Activated naive CD8-positive, alpha-beta T cell treated with anti-CD3 and anti-CD28 coated beads, Interleukin-2, amount 50 U/mL, for 24 hours (primary cell): ENCODE data around the gene BCOR.

Experiments used
- ATAC-seq: fragments of 150-1000 bp; cut with Tn5 transposase; one replicate; pipeline ENCODE4 v1.10.0; 2021
- DNase-seq: peaks from one replicate; pipeline ENCODE4 v3.0.0; 2021
- H3K27ac Mint-ChIP-seq: one replicate; pipeline ENCODE4 v1.8.0; 2021; ENCODE audit warnings: mild to moderate bottlenecking, mixed read lengths
- H3K27me3 Mint-ChIP-seq: one replicate; pipeline ENCODE4 v1.8.0; 2021; ENCODE audit warnings: mixed read lengths
- H3K36me3 Mint-ChIP-seq: one replicate; pipeline ENCODE4 v1.8.0; 2021; ENCODE audit warnings: low read depth, mixed read lengths
- H3K4me1 Mint-ChIP-seq: one replicate; pipeline ENCODE4 v1.8.0; 2021; ENCODE audit warnings: mixed read lengths
- H3K4me3 Mint-ChIP-seq: one replicate; pipeline ENCODE4 v1.8.0; 2021; ENCODE audit warnings: mild to moderate bottlenecking, moderate library complexity, mixed read lengths
- H3K9me3 Mint-ChIP-seq: one replicate; pipeline ENCODE4 v1.8.0; 2021; ENCODE audit warnings: mixed read lengths

BCOR gene

DNA sequence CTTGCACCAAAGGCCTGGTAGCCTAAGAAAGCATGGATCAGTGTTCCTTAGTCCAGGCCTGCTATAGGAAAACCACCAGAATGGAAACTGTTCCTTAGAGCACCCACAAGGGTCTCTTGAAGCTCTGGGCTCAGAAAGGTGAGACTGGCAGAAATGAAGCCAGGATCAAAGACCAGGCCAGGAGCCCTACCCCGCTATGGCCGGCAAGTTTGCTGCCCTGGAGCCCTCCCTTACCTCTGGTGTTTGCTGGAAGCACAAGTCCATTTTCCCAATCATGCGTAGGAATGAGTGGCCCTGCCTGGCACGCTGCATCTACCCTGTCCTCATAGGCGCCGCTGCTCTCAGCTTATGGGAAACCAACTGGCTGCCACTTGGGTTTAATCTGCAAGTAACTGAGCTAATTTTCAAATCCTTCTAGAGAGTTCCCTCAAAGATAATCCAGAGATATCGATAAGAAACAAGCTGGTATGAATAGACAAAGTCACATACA is 37.4 kb downstream of the BCOR start:
- H3K27ac Mint-ChIP-seq, result no peak overlapping the region
- no peak overlapping the region for H3K4me3 Mint-ChIP-seq
- no peak for ATAC-seq
- H3K27me3 Mint-ChIP-seq, result no peaks in the 10 kb centered on the region
- H3K9me3 Mint-ChIP-seq, result no peaks in the 10 kb centered on the region
- no peak for DNase-seq
- H3K36me3 Mint-ChIP-seq, result peaks cover 29% of the 10 kb centered on the region
- H3K4me1 Mint-ChIP-seq, result peaks cover 41% of the 10 kb centered on the region

DNA sequence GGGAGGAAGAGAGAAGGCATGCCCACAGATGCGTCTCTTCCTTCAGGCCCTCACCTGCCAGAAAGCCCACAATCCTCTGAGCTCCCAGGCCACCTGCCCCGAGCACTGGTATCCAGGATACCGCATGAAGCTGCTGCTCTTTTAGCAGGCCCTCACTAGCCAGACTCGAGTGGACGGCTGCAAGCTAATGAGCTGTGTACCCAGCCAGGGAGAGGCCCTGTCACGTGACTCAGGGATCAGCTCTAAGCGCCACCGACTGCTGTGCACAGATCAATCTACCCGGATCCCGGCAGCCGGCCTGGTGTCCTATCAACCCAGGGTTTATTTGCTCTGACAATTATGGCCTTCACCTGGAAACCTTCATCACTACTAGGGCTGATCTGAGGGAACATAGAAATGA is 39.0 kb downstream of the BCOR start:
- Mint-ChIP-seq H3K27ac (no peak overlapping the region), H3K4me3 (no peak overlapping the region), H3K36me3 (peaks cover 41% of the 10 kb centered on the region), H3K27me3 (no peaks in the 10 kb centered on the region), H3K4me1 (peaks cover 34% of the 10 kb centered on the region), H3K9me3 (no peaks in the 10 kb centered on the region)
- DNase-seq (no peak), ATAC-seq (no peak)

- H3K27ac Mint-ChIP-seq, result no peak overlapping the region
- DNase-seq, result no peak
- H3K4me3 Mint-ChIP-seq, result no peak overlapping the region
- H3K27me3 Mint-ChIP-seq, result no peaks in the 10 kb centered on the region
- peaks cover 44% of the 10 kb centered on the region for H3K36me3 Mint-ChIP-seq
- peaks cover 28% of the 10 kb centered on the region for H3K4me1 Mint-ChIP-seq
- ATAC-seq, result no peak
- no peaks in the 10 kb centered on the region for H3K9me3 Mint-ChIP-seq
Observed at GRCh38 chrX:40057405-40057804, 40.4 kb downstream of the BCOR start.

DNA sequence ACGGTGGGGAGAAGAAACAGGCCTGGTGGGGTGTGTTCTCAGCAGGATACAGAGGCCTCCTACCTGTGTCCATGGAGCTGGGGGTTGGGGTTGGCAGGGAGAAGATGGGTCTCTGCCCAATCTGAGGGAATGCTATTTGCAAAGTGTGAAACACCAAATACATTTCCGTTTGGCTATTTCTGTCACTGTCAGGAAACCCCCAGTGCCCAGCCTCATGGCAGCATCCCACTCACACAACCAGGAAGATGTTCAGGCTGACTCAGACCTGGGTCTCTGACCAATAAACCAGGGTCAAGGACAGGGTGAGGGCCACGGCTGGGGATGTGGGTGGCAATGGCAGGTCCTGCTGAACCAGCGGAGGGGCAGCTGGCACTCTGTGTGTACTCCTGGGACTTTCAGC is 41.3 kb downstream of the BCOR start:
- DNase-seq, result no peak
- H3K4me3 Mint-ChIP-seq, result no peak overlapping the region
- H3K27ac Mint-ChIP-seq, result no peak overlapping the region
- ATAC-seq, result no peak
- H3K36me3 Mint-ChIP-seq, result peaks cover 51% of the 10 kb centered on the region
- H3K9me3 Mint-ChIP-seq, result peaks cover 6% of the 10 kb centered on the region
- H3K4me1 Mint-ChIP-seq, result peaks cover 25% of the 10 kb centered on the region
- no peaks in the 10 kb centered on the region for H3K27me3 Mint-ChIP-seq

- H3K4me3 Mint-ChIP-seq, result no peak overlapping the region
Observed at GRCh38 chrX:40055495-40055894, 42.3 kb downstream of the BCOR start.

GRCh38 chrX:40054793-40055192 is 43.0 kb downstream of the BCOR start:
- DNase-seq, result no peak
- Mint-ChIP-seq H3K9me3 (peaks cover 12% of the 10 kb centered on the region), H3K4me3 (no peak overlapping the region), H3K27me3 (no peaks in the 10 kb centered on the region), H3K4me1 (peaks cover 19% of the 10 kb centered on the region), H3K36me3 (peaks cover 63% of the 10 kb centered on the region), H3K27ac (no peak overlapping the region)
- ATAC-seq, result no peak

More at GRCh38 chrX:40055495-40055894, 42.3 kb downstream of the BCOR start:
- no peaks in the 10 kb centered on the region for H3K27me3 Mint-ChIP-seq
- ATAC-seq (no peak), DNase-seq (no peak)
- H3K27ac Mint-ChIP-seq, result no peak overlapping the region
- H3K9me3 Mint-ChIP-seq, result peaks cover 8% of the 10 kb centered on the region
- H3K4me1 Mint-ChIP-seq, result peaks cover 20% of the 10 kb centered on the region
- H3K36me3 Mint-ChIP-seq, result peaks cover 57% of the 10 kb centered on the region

GRCh38 chrX:40050532-40050931 is 47.2 kb downstream of the BCOR start:
- no peak for ATAC-seq
- Mint-ChIP-seq H3K4me3 (no peak overlapping the region), H3K4me1 (peaks cover 6% of the 10 kb centered on the region), H3K27me3 (no peaks in the 10 kb centered on the region), H3K36me3 (peaks cover 72% of the 10 kb centered on the region), H3K9me3 (peaks cover 21% of the 10 kb centered on the region), H3K27ac (no peak overlapping the region)
- DNase-seq, result no peak

GRCh38 chrX:40049084-40049641 is 48.6 kb downstream of the BCOR start:
- H3K9me3 Mint-ChIP-seq, result peaks cover 24% of the 10 kb centered on the region
- ATAC-seq (no peak), DNase-seq (no peak)
- H3K4me3 Mint-ChIP-seq, result no peak overlapping the region
- no peaks in the 10 kb centered on the region for H3K27me3 Mint-ChIP-seq
- H3K36me3 Mint-ChIP-seq, result peaks cover 59% of the 10 kb centered on the region
- no peak overlapping the region for H3K27ac Mint-ChIP-seq
- H3K4me1 Mint-ChIP-seq, result peaks cover 2% of the 10 kb centered on the region

DNA sequence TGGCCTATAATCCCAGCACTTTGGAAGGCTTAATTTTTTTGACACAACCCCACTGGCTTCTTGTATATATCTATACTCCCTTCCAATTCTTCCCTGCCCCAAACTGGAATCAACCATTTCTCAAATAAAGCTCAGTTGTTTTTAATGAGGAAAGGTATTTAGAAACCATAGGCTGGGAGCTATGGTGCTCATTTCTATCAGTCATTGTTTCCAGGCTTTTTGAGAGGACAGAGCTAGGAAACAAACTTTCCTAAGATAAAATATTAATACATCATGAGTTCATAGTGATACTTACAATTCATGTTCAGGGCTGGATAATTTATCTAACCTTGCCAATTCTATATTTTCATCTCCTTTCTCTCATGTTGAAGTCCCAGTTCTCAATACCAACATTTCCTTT is 50.3 kb downstream of the BCOR start:
- Mint-ChIP-seq H3K27ac (no peak overlapping the region), H3K4me1 (peaks cover 2% of the 10 kb centered on the region), H3K4me3 (no peak overlapping the region), H3K36me3 (peaks cover 42% of the 10 kb centered on the region), H3K27me3 (no peaks in the 10 kb centered on the region), H3K9me3 (peaks cover 25% of the 10 kb centered on the region)
- no peak for ATAC-seq
- no peak for DNase-seq

GRCh38 chrX:40043895-40044294 is 53.9 kb downstream of the BCOR start:
- H3K4me3 Mint-ChIP-seq, result no peak overlapping the region
- no peak for ATAC-seq
- H3K36me3 Mint-ChIP-seq, result peaks cover 8% of the 10 kb centered on the region

DNA sequence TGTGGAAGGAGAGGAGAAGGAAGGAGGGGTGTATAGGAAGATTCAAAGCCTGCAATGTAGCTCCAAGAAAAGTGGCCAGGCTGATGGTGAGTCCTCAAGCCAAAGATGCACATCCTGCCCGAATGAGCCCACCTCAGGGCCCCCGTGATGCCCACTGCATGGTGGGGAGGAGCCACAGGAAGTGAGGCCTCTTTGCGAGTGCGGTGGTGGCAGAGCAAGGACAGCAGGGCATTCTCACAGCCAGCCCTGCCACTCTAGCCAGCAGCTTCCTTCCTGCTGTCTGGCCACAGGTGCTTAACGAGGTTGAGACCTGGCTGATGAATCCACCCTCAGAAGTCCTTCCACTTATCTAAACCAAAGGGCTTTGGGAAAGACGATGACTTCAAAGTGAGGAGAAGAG is 55.8 kb downstream of the BCOR start:
- Mint-ChIP-seq H3K4me1 (peaks cover 22% of the 10 kb centered on the region), H3K36me3 (no peaks in the 10 kb centered on the region), H3K27me3 (no peaks in the 10 kb centered on the region), H3K4me3 (no peak overlapping the region), H3K27ac (no peak overlapping the region), H3K9me3 (peaks cover 4% of the 10 kb centered on the region)
- no peak for ATAC-seq
- DNase-seq, result no peak

More at GRCh38 chrX:40043895-40044294, 53.9 kb downstream of the BCOR start:
- Mint-ChIP-seq H3K4me1 (peaks cover 24% of the 10 kb centered on the region), H3K9me3 (peaks cover 4% of the 10 kb centered on the region), H3K27ac (no peak overlapping the region), H3K27me3 (no peaks in the 10 kb centered on the region)
- DNase-seq, result no peak

DNA sequence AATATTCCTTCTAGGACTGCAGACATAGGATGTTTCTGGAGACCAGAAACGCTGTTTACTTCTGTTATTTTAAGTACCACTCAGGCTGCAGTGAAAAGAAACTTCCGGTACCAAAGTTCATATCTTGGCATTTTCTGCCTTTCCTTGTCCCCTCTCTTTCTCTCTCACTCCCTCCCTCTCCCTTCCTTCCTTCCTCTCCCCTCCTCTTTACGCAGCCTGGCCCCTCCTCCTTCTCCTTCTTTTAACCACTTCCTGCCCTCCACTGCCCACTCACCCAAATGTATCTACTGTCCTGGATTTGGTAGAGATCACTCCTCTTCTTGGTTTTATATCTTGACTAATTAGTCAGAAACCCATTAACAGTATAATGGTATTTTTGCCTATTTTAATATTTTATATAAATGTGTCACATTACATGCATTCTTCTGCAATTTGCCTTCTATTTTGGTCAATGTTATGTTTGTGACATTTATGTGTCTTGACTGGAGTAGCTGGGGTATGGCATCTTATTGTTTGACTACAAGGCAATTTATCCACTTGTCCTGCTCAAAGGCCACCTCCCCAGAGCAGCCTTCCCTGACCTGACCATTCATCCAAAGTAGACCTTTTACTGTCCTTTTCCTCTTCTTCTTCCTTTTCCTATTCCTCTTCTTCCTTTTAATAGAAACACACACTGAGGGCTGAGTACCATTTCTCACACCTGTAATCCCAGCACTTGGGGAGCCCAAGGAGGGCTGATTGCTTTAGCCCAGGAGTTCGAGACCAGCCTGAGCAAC is 56.9 kb downstream of the BCOR start:
- no peaks in the 10 kb centered on the region for H3K27me3 Mint-ChIP-seq
- DNase-seq, result no peak
- no peak for ATAC-seq
- peaks cover 4% of the 10 kb centered on the region for H3K9me3 Mint-ChIP-seq
- H3K36me3 Mint-ChIP-seq, result no peaks in the 10 kb centered on the region
- H3K4me3 Mint-ChIP-seq, result no peak overlapping the region
- H3K4me1 Mint-ChIP-seq, result peaks cover 22% of the 10 kb centered on the region
- no peak overlapping the region for H3K27ac Mint-ChIP-seq

- H3K27ac Mint-ChIP-seq, result no peak overlapping the region
Observed at GRCh38 chrX:40039887-40040286, 57.9 kb downstream of the BCOR start.

GRCh38 chrX:40037367-40037766 is 60.4 kb downstream of the BCOR start:
- no peak for ATAC-seq
- no peak overlapping the region for H3K4me3 Mint-ChIP-seq

More at GRCh38 chrX:40039887-40040286, 57.9 kb downstream of the BCOR start:
- peaks cover 22% of the 10 kb centered on the region for H3K4me1 Mint-ChIP-seq
- ATAC-seq (no peak), DNase-seq (no peak)
- H3K9me3 Mint-ChIP-seq, result peaks cover 4% of the 10 kb centered on the region
- no peak overlapping the region for H3K4me3 Mint-ChIP-seq
- H3K36me3 Mint-ChIP-seq, result no peaks in the 10 kb centered on the region
- no peaks in the 10 kb centered on the region for H3K27me3 Mint-ChIP-seq

GRCh38 chrX:40035726-40036125 is 62.0 kb downstream of the BCOR start:
- H3K4me3 Mint-ChIP-seq, result no peak overlapping the region
- no peaks in the 10 kb centered on the region for H3K9me3 Mint-ChIP-seq
- H3K27ac Mint-ChIP-seq, result no peak overlapping the region
- ATAC-seq (no peak), DNase-seq (no peak)
- no peaks in the 10 kb centered on the region for H3K27me3 Mint-ChIP-seq
- H3K36me3 Mint-ChIP-seq, result no peaks in the 10 kb centered on the region
- H3K4me1 Mint-ChIP-seq, result peaks cover 6% of the 10 kb centered on the region

More at GRCh38 chrX:40037367-40037766, 60.4 kb downstream of the BCOR start:
- Mint-ChIP-seq H3K9me3 (no peaks in the 10 kb centered on the region), H3K27ac (no peak overlapping the region), H3K36me3 (no peaks in the 10 kb centered on the region), H3K4me1 (peaks cover 22% of the 10 kb centered on the region), H3K27me3 (no peaks in the 10 kb centered on the region)
- no peak for DNase-seq
